Endothelial cell of umbilical vein (primary cell): Measurements from ENCODE around the gene FUT8. TPM values are rescaled to one million over a fixed set of nuclear protein-coding genes. Genes with fewer than 3 reads are reported as not detected.

Experiments
- BruUV-seq: library from RNA; stranded (reverse); fragments of 400-500 nt; replicated peaks from 2 replicates; lab custom pipeline; 2021; lab: Mats Ljungman, UMichigan
- CTCF ChIA-PET: fragments of 300-600, 350-600 bp; sonication (Branson Sonifier 250); formaldehyde crosslinking; loops from one replicate; lab custom pipeline; 2021; ENCODE audit warnings: antibody characterized with exemption, inconsistent platforms; lab: Charles Lee
- POLR2A ChIA-PET: fragments of 300-600, 350-600 bp; sonication (Branson Sonifier 250); formaldehyde crosslinking; loops from one replicate; lab custom pipeline; 2021; ENCODE audit warnings: antibody characterized with exemption, inconsistent platforms; lab: Charles Lee
- DNase-seq: peaks from one replicate; pipeline ENCODE4 v3.0.0-alpha.2; 2011; ENCODE audit warnings: low read depth, low spot score
- FAIRE-seq: peaks from 2 replicates; lab custom pipeline; 2011; peaks lifted over from hg19 to GRCh38; lab: Jason Lieb, UNC
- H2AFZ ChIP-seq: 2 replicates; pipeline ENCODE4 v1.6.0; 2012; ENCODE audit warnings: low read depth, low read length, control low read depth, inconsistent platforms
- H3K27ac ChIP-seq: 2 replicates; pipeline ENCODE4 v1.5.1; 2011; ENCODE audit warnings: low read depth, mild to moderate bottlenecking, control low read depth, low read length, moderate library complexity; ENCODE audit not compliant: insufficient read depth
- H3K27me3 ChIP-seq, 2 experiments: 2 replicates each; pipeline versions ENCODE4 v1.6.0 to v1.6.1; 2011; ENCODE audit warnings: low read length in 2 of 2, mixed read lengths in 1 of 2; ENCODE audit not compliant: control insufficient read depth in 2 of 2, insufficient read depth in 2 of 2
- H3K36me3 ChIP-seq, 2 experiments: 2 replicates in 1 of 2; 3 replicates in 1 of 2; pipeline ENCODE4 v1.5.1; 2011; ENCODE audit warnings: low read length in 2 of 2, mild to moderate bottlenecking in 1 of 2, moderate library complexity in 1 of 2; ENCODE audit not compliant: control insufficient read depth in 2 of 2, insufficient read depth in 2 of 2; ENCODE audit errors: extremely low read depth in 1 of 2
- H3K4me1 ChIP-seq: 3 replicates; pipeline ENCODE4 v1.5.1; 2011; ENCODE audit warnings: mild to moderate bottlenecking, low read length; ENCODE audit not compliant: control insufficient read depth, insufficient read depth; ENCODE audit errors: extremely low read depth
- H3K4me2 ChIP-seq: 2 replicates; pipeline ENCODE4 v1.6.1; 2011; ENCODE audit warnings: low read length, control low read depth, mixed read lengths; ENCODE audit not compliant: insufficient read depth
- H3K4me3 ChIP-seq, 3 experiments: fragments of 200-600 bp in 1 of 3; sonication (generic), shearing (Covaris generic) in 1 of 3; replicated peaks in 1 of 3; 2 replicates each; pipeline ENCODE4 v1.5.1; 2011 to 2016; ENCODE audit warnings: control low read depth in 3 of 3, low read length in 3 of 3, mild to moderate bottlenecking in 2 of 3, inconsistent platforms in 1 of 3, low read depth in 1 of 3, moderate library complexity in 1 of 3; ENCODE audit not compliant: insufficient read depth in 1 of 3
- H3K79me2 ChIP-seq: 2 replicates; pipeline ENCODE4 v1.6.0; 2012; ENCODE audit warnings: low read length, inconsistent platforms; ENCODE audit not compliant: control insufficient read depth, insufficient read depth
- H3K9ac ChIP-seq: replicated peaks from 2 replicates; pipeline ENCODE3; 2011; ENCODE audit warnings: low read length, control low read depth; ENCODE audit not compliant: insufficient read depth; ENCODE audit errors: extremely low read depth
- H3K9me1 ChIP-seq: replicated peaks from 3 replicates; pipeline ENCODE4 v1.6.0; 2011; ENCODE audit warnings: mild to moderate bottlenecking, low read length; ENCODE audit not compliant: control insufficient read depth, insufficient read depth; ENCODE audit errors: extremely low read depth
- H3K9me3 ChIP-seq: replicated peaks from 2 replicates; pipeline ENCODE4 v1.5.1; 2012; ENCODE audit warnings: low read length, inconsistent platforms; ENCODE audit not compliant: control insufficient read depth, insufficient read depth
- H4K20me1 ChIP-seq: replicated peaks from 2 replicates; pipeline ENCODE3; 2011; ENCODE audit warnings: mild to moderate bottlenecking, low read length; ENCODE audit not compliant: control insufficient read depth, insufficient read depth; ENCODE audit errors: extremely low read depth
- CTCF ChIP-seq, 2 donors: IDR thresholded peaks; 1 replicate in 1 of 2; 2 replicates in 1 of 2; pipeline ENCODE4 v1.5.1; 2011; ENCODE audit warnings: low read length in 2 of 2, mild to moderate bottlenecking in 2 of 2, moderate library complexity in 2 of 2, control low read depth in 1 of 2, inconsistent platforms in 1 of 2, low read depth in 1 of 2; ENCODE audit not compliant: insufficient read depth in 1 of 2; ENCODE audit errors: extremely low read depth in 1 of 2
- EZH2 ChIP-seq: IDR thresholded peaks from 2 replicates; pipeline ENCODE4 v1.6.1; 2012; ENCODE audit warnings: borderline replicate concordance, low read depth, mild to moderate bottlenecking, moderate library complexity, low read length, inconsistent platforms; ENCODE audit not compliant: severe bottlenecking
- FOS ChIP-seq: IDR thresholded peaks from 2 replicates; pipeline ENCODE4 v1.6.1; 2011; ENCODE audit warnings: mild to moderate bottlenecking, low read length, moderate library complexity, borderline replicate concordance; ENCODE audit not compliant: insufficient read depth
- GATA2 ChIP-seq: IDR thresholded peaks from 2 replicates; pipeline ENCODE4 v1.7.0; 2011; ENCODE audit warnings: low read depth, mild to moderate bottlenecking, moderate library complexity, mixed read lengths, low read length; ENCODE audit not compliant: insufficient read length, insufficient read depth
- JUN ChIP-seq: IDR thresholded peaks from 2 replicates; pipeline ENCODE4 v1.6.1; 2011; ENCODE audit warnings: borderline replicate concordance, low read depth; ENCODE audit not compliant: insufficient read length, insufficient read depth
- MAX ChIP-seq: IDR thresholded peaks from 2 replicates; pipeline ENCODE4 v1.6.1; 2011; ENCODE audit not compliant: insufficient read depth, insufficient read length
- MYC ChIP-seq: IDR thresholded peaks from one replicate; pipeline ENCODE4 v1.6.1; 2011; ENCODE audit warnings: mild to moderate bottlenecking, low read depth, low read length
- POLR2A ChIP-seq: IDR thresholded peaks from 2 replicates; pipeline ENCODE4 v1.6.1; 2012; ENCODE audit warnings: low read depth, mild to moderate bottlenecking, control low read depth, low read length
- POLR2AphosphoS5 ChIP-seq: IDR thresholded peaks from 2 replicates; pipeline ENCODE4 v1.6.1; 2012; ENCODE audit warnings: low read depth, mild to moderate bottlenecking, control low read depth, low read length, moderate library complexity; ENCODE audit not compliant: insufficient read depth
- dilution Hi-C: fragments of 300-500 bp; cut with MboI; formaldehyde crosslinking; loops from one replicate; pipeline ENCODE4 v1.15.0; 2019; ENCODE audit warnings: low sequenced_read_pairs; ENCODE audit not compliant: extremely low pct_ligation_motif_present
- intact Hi-C: fragments of 100-400 bp; cut with micrococcal nuclease; formaldehyde crosslinking; loops from one replicate; pipeline ENCODE4 v1.10.0; 2022
- polyA plus RNA-seq, 4 experiments: library from polyadenylated mRNA; depleted of rRNA in 3 of 4; stranded (reverse) in 3 of 4; unstranded in 1 of 4; fragments of >200 nt; gene quantifications; 2 replicates each; pipeline versions ENCODE4 v1.2.1 to v1.2.3, GENCODE V29; 2011 to 2012; ENCODE audit warnings: missing spikeins in 1 of 4
- total RNA-seq: library from RNA; stranded (reverse); gene quantifications from 2 replicates; pipeline ENCODE4 v1.2.3, GENCODE V29; 2021

Gene FUT8
- total and polyA plus RNA-seq, 2 donors (not counting 3 experiments of a cell fraction or from before 2014, with no cell fraction given), result 16.7 to 38.8 TPM

- no peak overlapping the region for H3K27ac ChIP-seq
- no peak overlapping the region for H3K4me3 ChIP-seq
- ChIA-PET CTCF (interaction anchor here (1.3 to 1.4 kb wide), 2 partner anchors 14 to 18 kb away, joined by 4 to 7 read pairs; no protein-coding TSS in a partner anchor), POLR2A (no interaction called here)
- no TSS peak for BruUV-seq
- intact Hi-C loops (no loop called here), dilution Hi-C loops (no loop called here)
- TF ChIP-seq EZH2, result no peak
- TF ChIP-seq CTCF (IDR thresholded peaks at IDR 0.05; ENCODE audit: extremely low read depth in 1 of 2, insufficient read depth in 1 of 2, low read depth in 1 of 2, low read length in 2 of 2), result no peak
- TF ChIP-seq POLR2AphosphoS5, result no peak
- TF ChIP-seq POLR2A, result no peak
- TF ChIP-seq MAX, result no peak
- TF ChIP-seq JUN, result no peak
- no peak for TF ChIP-seq MYC
- no peak for TF ChIP-seq FOS
- TF ChIP-seq GATA2, result no peak
- no peaks in the 10 kb centered on the region for H3K9me1 ChIP-seq
- H3K4me1 ChIP-seq, result no peaks in the 10 kb centered on the region
- no peaks in the 10 kb centered on the region for H4K20me1 ChIP-seq
- no peaks in the 10 kb centered on the region for H3K9me3 ChIP-seq
- no peak overlapping the region for H2AFZ ChIP-seq
- DNase-seq (no peak), FAIRE-seq (no peak)
- no peaks in the 10 kb centered on the region for H3K27me3 ChIP-seq
- peaks cover 42% of the 10 kb centered on the region for H3K79me2 ChIP-seq
- no peak overlapping the region for H3K9ac ChIP-seq
- no peak overlapping the region for H3K4me2 ChIP-seq
- H3K36me3 ChIP-seq, result no peaks in the 10 kb centered on the region
Measured at GRCh38 chr14:65429757-65430156, 17.2 kb downstream of the FUT8 start.
